ENCODE measurements around the gene SUFU. TPM values are rescaled to one million over a fixed set of nuclear protein-coding genes. Genes with fewer than 3 reads are reported as not detected.

The SUFU gene
- total and polyA plus RNA-seq, 2 experiments from 2014 or later, result 10.9 to 18.2 TPM

- Histone ChIP-seq H3K27ac (no peak overlapping the region), H4K20me1 (ENCODE audit: insufficient read depth, poor library complexity, severe bottlenecking) (peaks cover 48% of the 10 kb centered on the region), H3K4me3 (no peak overlapping the region), H3K9me2 (replicated peaks; ENCODE audit: insufficient read depth) (no peaks in the 10 kb centered on the region), H2AFZ (no peak overlapping the region), H3K9me3 (ENCODE audit: low read depth) (no peaks in the 10 kb centered on the region), H3K27me3 (no peaks in the 10 kb centered on the region), H3K4me2 (no peak overlapping the region), H3K36me3 (replicated peaks; ENCODE audit: insufficient read depth, low read depth) (no peaks in the 10 kb centered on the region), H3K79me2 (peaks cover 48% of the 10 kb centered on the region), H3K4me1 (ENCODE audit: insufficient read depth) (peaks cover 4% of the 10 kb centered on the region)
- no peak for DNase-seq (ENCODE audit: low spot score)
- no peak for TF ChIP-seq EZH2 (IDR thresholded peaks at IDR 0.05; ENCODE audit: borderline replicate concordance)
- no peak for TF ChIP-seq EZH2phosphoT487 (IDR thresholded peaks at IDR 0.05; ENCODE audit: low read depth, severe bottlenecking, unreplicated experiment)
- no peak for TF ChIP-seq CTCF (IDR thresholded peaks at IDR 0.05; ENCODE audit: poor library complexity)
- 98% methylated on average over 12 of the region's 12 CpGs for WGBS (ENCODE audit: low lambda C conversion rate, missing lambda C conversion rate)
Observed at GRCh38 chr10:102654969-102655368, 151.2 kb downstream of the SUFU start.

- H3K79me2 ChIP-seq, result peaks cover 37% of the 10 kb centered on the region
- H2AFZ ChIP-seq, result no peak overlapping the region
- H3K4me3 ChIP-seq, result no peak overlapping the region
- H3K9me3 ChIP-seq (ENCODE audit: low read depth), result no peaks in the 10 kb centered on the region
- H3K4me1 ChIP-seq (ENCODE audit: insufficient read depth), result peaks cover 5% of the 10 kb centered on the region
- H3K27ac ChIP-seq, result no peak overlapping the region
- peaks cover 38% of the 10 kb centered on the region for H4K20me1 ChIP-seq (ENCODE audit: insufficient read depth, poor library complexity, severe bottlenecking)
- TF ChIP-seq EZH2phosphoT487 (IDR thresholded peaks at IDR 0.05; ENCODE audit: low read depth, severe bottlenecking, unreplicated experiment) (no peak), EZH2 (IDR thresholded peaks at IDR 0.05; ENCODE audit: borderline replicate concordance) (no peak)
- no peak for DNase-seq (ENCODE audit: low spot score)
- no peaks in the 10 kb centered on the region for H3K9me2 ChIP-seq (replicated peaks; ENCODE audit: insufficient read depth)
- WGBS (ENCODE audit: low lambda C conversion rate, missing lambda C conversion rate), result 93% methylated on average over 12 of the region's 12 CpGs
- H3K4me2 ChIP-seq, result no peak overlapping the region
- no peaks in the 10 kb centered on the region for H3K27me3 ChIP-seq
- H3K36me3 ChIP-seq (replicated peaks; ENCODE audit: insufficient read depth, low read depth), result no peaks in the 10 kb centered on the region
Observed at GRCh38 chr10:102656026-102656425, 152.3 kb downstream of the SUFU start.

GRCh38 chr10:102656791-102657371, 153.1 kb downstream of the SUFU start:
- Histone ChIP-seq H3K4me2 (no peak overlapping the region), H3K4me3 (no peak overlapping the region)
- no peak for DNase-seq (ENCODE audit: low spot score)

More at GRCh38 chr10:102656791-102657371, 153.1 kb downstream of the SUFU start:
- H3K9me3 ChIP-seq (ENCODE audit: low read depth), result no peaks in the 10 kb centered on the region
- TF ChIP-seq EZH2phosphoT487 (IDR thresholded peaks at IDR 0.05; ENCODE audit: low read depth, severe bottlenecking, unreplicated experiment) (no peak), EZH2 (IDR thresholded peaks at IDR 0.05; ENCODE audit: borderline replicate concordance) (no peak), CTCF (IDR thresholded peaks at IDR 0.05; ENCODE audit: poor library complexity) (no peak)
- no peaks in the 10 kb centered on the region for H3K36me3 ChIP-seq (replicated peaks; ENCODE audit: insufficient read depth, low read depth)
- H2AFZ ChIP-seq, result no peak overlapping the region
- H3K27ac ChIP-seq, result no peak overlapping the region
- peaks cover 29% of the 10 kb centered on the region for H4K20me1 ChIP-seq (ENCODE audit: insufficient read depth, poor library complexity, severe bottlenecking)
- peaks cover 28% of the 10 kb centered on the region for H3K79me2 ChIP-seq
- H3K9me2 ChIP-seq (replicated peaks; ENCODE audit: insufficient read depth), result no peaks in the 10 kb centered on the region
- peaks cover 10% of the 10 kb centered on the region for H3K4me1 ChIP-seq (ENCODE audit: insufficient read depth)
- H3K27me3 ChIP-seq, result no peaks in the 10 kb centered on the region
- WGBS (ENCODE audit: low lambda C conversion rate, missing lambda C conversion rate), result 98% methylated on average over 35 of the region's 42 CpGs
